ENCODE measurements around the gene YWHAH.

YWHAH gene

GRCh38 chr22:31983911-31984656 lies 39.7 kb downstream of the YWHAH start:
- no peak for DNase-seq

GRCh38 chr22:31987218-31987617 lies 42.9 kb downstream of the YWHAH start:
- DNase-seq: no peak

GRCh38 chr22:31991102-31991839 lies 46.9 kb downstream of the YWHAH start:
- DNase-seq: no peak

- no peak for DNase-seq
These were observed 50.7 kb downstream of the YWHAH start for GRCh38 chr22:31995046-31995445.

- no peak for DNase-seq
These were observed 51.5 kb downstream of the YWHAH start for GRCh38 chr22:31995807-31996206.

- DNase-seq: no peak
These were observed 54.5 kb downstream of the YWHAH start for GRCh38 chr22:31998784-31999385.

GRCh38 chr22:32000181-32000580 lies 55.8 kb downstream of the YWHAH start:
- DNase-seq: no peak

GRCh38 chr22:32005453-32005852 lies 61.1 kb downstream of the YWHAH start:
- DNase-seq: no peak

All from Kasumi-1 (cell line).